Neural progenitor cell (in vitro differentiated cells): Measurements from ENCODE around the gene ABCD2. TPM values are rescaled to one million over a fixed set of nuclear protein-coding genes. Genes with fewer than 3 reads are reported as not detected.
"Not testable (repeated sequence)": the region's sequence is repeated elsewhere in the genome, so short reads cannot be mapped to it uniquely, and the experiment has no call there.

Source experiments
- DNase-seq: peaks from one replicate; pipeline ENCODE4 v3.0.0-alpha.2; 2016; ENCODE audit warnings: low spot score
- H2AFZ ChIP-seq: fragments of 200-600 bp; sonication (generic); replicated peaks from 2 replicates; pipeline ENCODE4 v1.6.1; 2016; ENCODE audit warnings: antibody characterized with exemption
- H3F3A ChIP-seq: fragments of 200-600 bp; sonication (generic); 2 replicates; pipeline ENCODE4 v1.6.1; 2016; ENCODE audit warnings: antibody characterized with exemption, low read depth
- H3K27ac ChIP-seq: fragments of 200-600 bp; sonication (generic); 2 replicates; pipeline ENCODE4 v1.5.1; 2016; ENCODE audit warnings: mild to moderate bottlenecking
- H3K27me3 ChIP-seq: fragments of 200-600 bp; sonication (generic); 2 replicates; pipeline ENCODE4 v1.6.1; 2016; ENCODE audit warnings: mild to moderate bottlenecking, moderate library complexity
- H3K36me3 ChIP-seq: fragments of 200-600 bp; sonication (generic); 2 replicates; pipeline ENCODE4 v1.5.1; 2016
- H3K4me1 ChIP-seq: fragments of 200-600 bp; sonication (generic); 2 replicates; pipeline ENCODE4 v1.6.1; 2016; ENCODE audit warnings: mixed run types
- H3K4me2 ChIP-seq: fragments of 200-600 bp; sonication (generic); 2 replicates; pipeline ENCODE4 v1.6.1; 2016
- H3K4me3 ChIP-seq: fragments of 200-600 bp; sonication (generic); 2 replicates; pipeline ENCODE4 v1.5.1; 2016
- H3K79me2 ChIP-seq: fragments of 200-600 bp; sonication (generic); 2 replicates; pipeline ENCODE4 v1.6.1; 2016; ENCODE audit warnings: low read depth
- H3K9ac ChIP-seq: fragments of 200-600 bp; sonication (generic); 2 replicates; pipeline ENCODE4 v1.6.1; 2016
- H3K9me3 ChIP-seq: fragments of 200-600 bp; sonication (generic); 2 replicates; pipeline ENCODE4 v1.5.1; 2016; ENCODE audit warnings: low read depth
- H4K20me1 ChIP-seq: fragments of 200-600 bp; sonication (generic); 2 replicates; pipeline ENCODE4 v1.6.1; 2016; ENCODE audit warnings: low read depth
- H3K27ac Mint-ChIP-seq: 3 replicates; pipeline ENCODE4 v1.8.0; 2021; ENCODE audit warnings: mixed read lengths
- H3K27me3 Mint-ChIP-seq: 2 replicates; pipeline ENCODE4 v1.8.0; 2022; ENCODE audit warnings: low read depth, mild to moderate bottlenecking, inconsistent platforms, moderate library complexity, mixed read lengths; ENCODE audit not compliant: insufficient read depth
- H3K36me3 Mint-ChIP-seq: 3 replicates; pipeline ENCODE4 v1.8.0; 2021; ENCODE audit warnings: mixed read lengths
- H3K4me1 Mint-ChIP-seq: 3 replicates; pipeline ENCODE4 v1.8.0; 2021; ENCODE audit warnings: mixed read lengths
- H3K4me3 Mint-ChIP-seq: 3 replicates; pipeline ENCODE4 v1.8.0; 2021; ENCODE audit warnings: mild to moderate bottlenecking, moderate library complexity, mixed read lengths
- H3K9me3 Mint-ChIP-seq: 3 replicates; pipeline ENCODE4 v1.8.0; 2020; ENCODE audit warnings: mixed read lengths
- CTCF ChIP-seq: fragments of 200-600 bp; sonication (generic); IDR thresholded peaks from 2 replicates; pipeline ENCODE4 v1.5.1; 2017; ENCODE audit warnings: antibody characterized with exemption, mild to moderate bottlenecking
- EZH2 ChIP-seq: fragments of 200-600 bp; sonication (generic); IDR thresholded peaks from 2 replicates; pipeline ENCODE4 v1.6.1; 2017; ENCODE audit warnings: antibody characterized with exemption, mild to moderate bottlenecking, moderate library complexity
- EZH2phosphoT487 ChIP-seq: fragments of 200-600 bp; sonication (generic); IDR thresholded peaks from 2 replicates; pipeline ENCODE4 v1.6.1; 2017; ENCODE audit warnings: antibody characterized with exemption
- total RNA-seq: library from RNA; depleted of rRNA; stranded (reverse); fragments of >200 nt; gene quantifications from 2 replicates; pipeline ENCODE4 v1.2.3, GENCODE V29; 2015; ENCODE audit warnings: low replicate concordance

The ABCD2 gene
- total RNA-seq, 1 donor from 2014 or later, result 0.04 TPM

DNA sequence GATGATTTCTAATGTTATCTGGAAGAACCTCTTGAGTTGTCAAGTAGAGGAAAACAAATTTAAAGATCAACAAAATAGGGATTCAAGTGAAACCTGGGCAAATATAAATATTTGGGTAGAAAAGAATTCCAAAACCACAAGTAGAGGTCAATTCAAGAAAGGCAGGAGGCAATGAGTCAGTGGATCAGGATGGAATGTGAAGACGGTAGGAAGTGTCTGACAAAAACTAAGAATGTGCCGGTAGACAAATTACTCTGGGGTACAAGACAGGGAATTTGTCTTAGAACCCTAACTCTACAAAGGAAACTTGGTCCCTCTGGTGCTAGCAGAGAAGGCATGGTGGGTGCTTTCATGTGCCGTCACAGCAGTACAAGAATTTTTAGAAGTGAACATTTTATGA is 13.6 kb downstream of the ABCD2 start:
- Histone ChIP-seq H3K79me2 (no peaks in the 10 kb centered on the region), H3K27me3 (no peaks in the 10 kb centered on the region), H3K9ac (no peak overlapping the region), H2AFZ (no peak overlapping the region), H3F3A (no peaks in the 10 kb centered on the region), H3K9me3 (no peaks in the 10 kb centered on the region), H3K36me3 (no peaks in the 10 kb centered on the region), H3K4me3 (no peak overlapping the region), H4K20me1 (no peaks in the 10 kb centered on the region), H3K4me2 (no peak overlapping the region), H3K4me1 (no peaks in the 10 kb centered on the region), H3K27ac (no peak overlapping the region)
- H3K36me3 Mint-ChIP-seq, result no peaks in the 10 kb centered on the region
- TF ChIP-seq EZH2, result no peak
- no peak for TF ChIP-seq EZH2phosphoT487
- no peak for TF ChIP-seq CTCF
- no peaks in the 10 kb centered on the region for H3K4me1 Mint-ChIP-seq
- H3K27ac Mint-ChIP-seq, result no peak overlapping the region
- H3K4me3 Mint-ChIP-seq, result no peak overlapping the region
- H3K27me3 Mint-ChIP-seq, result no peaks in the 10 kb centered on the region
- H3K9me3 Mint-ChIP-seq, result no peaks in the 10 kb centered on the region
- DNase-seq, result no peak

GRCh38 chr12:39605501-39605900 is 14.1 kb downstream of the ABCD2 start:
- no peaks in the 10 kb centered on the region for H4K20me1 ChIP-seq
- H3K9me3 ChIP-seq, result no peaks in the 10 kb centered on the region
- no peaks in the 10 kb centered on the region for H3K27me3 Mint-ChIP-seq

DNA sequence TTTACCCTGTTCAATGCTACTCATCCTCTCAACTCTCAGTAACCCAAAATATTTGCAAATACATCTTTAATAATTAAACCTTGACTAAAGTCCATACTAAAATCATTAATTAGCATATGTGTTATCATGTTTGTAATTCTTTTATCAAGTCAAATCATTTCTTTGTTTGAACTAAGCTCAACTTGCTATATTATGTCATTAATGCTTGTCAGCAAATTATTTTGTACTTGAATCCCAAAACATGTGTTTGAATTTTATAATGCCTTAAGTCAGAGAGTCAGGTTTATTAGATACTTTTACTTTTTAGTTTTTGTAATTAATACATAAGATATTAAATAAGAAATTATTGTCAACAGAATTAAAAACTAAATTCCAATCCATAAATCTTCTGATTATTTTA is 16.5 kb downstream of the ABCD2 start:
- Histone ChIP-seq H3K4me1 (no peaks in the 10 kb centered on the region), H3K36me3 (no peaks in the 10 kb centered on the region), H3K27me3 (no peaks in the 10 kb centered on the region), H2AFZ (no peak overlapping the region), H3K4me2 (no peak overlapping the region), H3K4me3 (no peak overlapping the region), H3K79me2 (no peaks in the 10 kb centered on the region), H3K9me3 (no peaks in the 10 kb centered on the region), H3K27ac (no peak overlapping the region), H3F3A (no peaks in the 10 kb centered on the region), H3K9ac (no peak overlapping the region), H4K20me1 (no peaks in the 10 kb centered on the region)
- no peaks in the 10 kb centered on the region for H3K36me3 Mint-ChIP-seq
- DNase-seq, result no peak
- no peaks in the 10 kb centered on the region for H3K4me1 Mint-ChIP-seq
- H3K27ac Mint-ChIP-seq, result no peak overlapping the region
- H3K9me3 Mint-ChIP-seq, result no peaks in the 10 kb centered on the region
- no peak overlapping the region for H3K4me3 Mint-ChIP-seq
- no peaks in the 10 kb centered on the region for H3K27me3 Mint-ChIP-seq
- no peak for TF ChIP-seq EZH2phosphoT487
- no peak for TF ChIP-seq EZH2
- TF ChIP-seq CTCF, result no peak

More at GRCh38 chr12:39605501-39605900, 14.1 kb downstream of the ABCD2 start:
- no peak overlapping the region for H2AFZ ChIP-seq
- Mint-ChIP-seq H3K36me3 (no peaks in the 10 kb centered on the region), H3K4me3 (no peak overlapping the region), H3K27ac (no peak overlapping the region), H3K4me1 (no peaks in the 10 kb centered on the region), H3K9me3 (no peaks in the 10 kb centered on the region)
- no peaks in the 10 kb centered on the region for H3K79me2 ChIP-seq
- H3K4me3 ChIP-seq, result no peak overlapping the region
- no peaks in the 10 kb centered on the region for H3K36me3 ChIP-seq
- no peak for TF ChIP-seq EZH2
- no peak for TF ChIP-seq EZH2phosphoT487
- no peak for TF ChIP-seq CTCF
- no peaks in the 10 kb centered on the region for H3K27me3 ChIP-seq
- no peaks in the 10 kb centered on the region for H3F3A ChIP-seq
- DNase-seq, result no peak
- no peak overlapping the region for H3K4me2 ChIP-seq
- no peaks in the 10 kb centered on the region for H3K4me1 ChIP-seq
- H3K9ac ChIP-seq, result no peak overlapping the region
- H3K27ac ChIP-seq, result no peak overlapping the region

DNA sequence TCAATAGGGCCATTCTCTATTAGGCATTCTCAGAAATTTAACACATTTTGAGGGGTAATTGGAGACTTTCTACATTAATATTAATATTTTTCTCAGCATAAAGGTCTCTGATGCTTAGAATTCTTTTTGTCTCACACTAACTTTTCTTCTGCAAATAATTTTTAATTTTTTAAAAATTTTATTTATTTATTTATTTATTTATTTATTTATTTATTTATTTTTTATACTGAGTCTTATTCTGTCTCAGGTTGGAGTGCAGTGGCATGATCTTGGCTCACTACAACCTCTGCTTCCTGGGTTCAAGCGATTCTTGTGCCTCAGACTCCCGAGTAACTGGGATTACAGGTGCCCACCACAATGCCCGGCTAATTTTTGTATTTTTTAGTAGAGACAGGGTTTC is 17.7 kb downstream of the ABCD2 start:
- not testable (repeated sequence) for H3K9me3 ChIP-seq, H3K9me3 Mint-ChIP-seq, H3K4me1 Mint-ChIP-seq, H3K4me1 ChIP-seq, H3K27ac Mint-ChIP-seq, H3F3A ChIP-seq, H3K27me3 ChIP-seq, H3K4me3 Mint-ChIP-seq, H3K36me3 Mint-ChIP-seq, H3K4me2 ChIP-seq, H2AFZ ChIP-seq, H3K79me2 ChIP-seq, H3K27ac ChIP-seq, H3K36me3 ChIP-seq, DNase-seq, H3K27me3 Mint-ChIP-seq, H3K4me3 ChIP-seq, H3K9ac ChIP-seq, H4K20me1 ChIP-seq
